K562 (cell line): ENCODE data around the gene SYNJ2. TPM values are rescaled to one million over a fixed set of nuclear protein-coding genes. Genes with fewer than 3 reads are reported as not detected.
A peak's percentile ranks its signal among the peaks of the same experiment; 100 is the strongest.

Source experiments
- ATAC-seq: fragments of 200-7000 bp; cut with Tn5 transposase; 3 replicates; pipeline ENCODE4 v1.9.1; 2020; ENCODE audit warnings: moderate library complexity
- BruUV-seq: library from RNA; stranded (reverse); fragments of 400-500 nt; replicated peaks from 2 replicates; lab custom pipeline; 2021; lab: Mats Ljungman, UMichigan
- CTCF ChIA-PET: fragments of 300-600 bp; formaldehyde crosslinking; extraction: SDS; loops from one replicate; lab custom pipeline; 2021; ENCODE audit warnings: low intra/inter-chr PET ratio; lab: Yijun Ruan, JAX
- POLR2A ChIA-PET: fragments of 300-600, 350-650 bp; sonication (Branson Sonifier 250); formaldehyde crosslinking; extraction: SDS; loops from one replicate; lab custom pipeline; 2021; ENCODE audit warnings: antibody characterized with exemption, inconsistent platforms; lab: Yijun Ruan, JAX
- DNase-seq, 4 experiments: peaks; one replicate each; pipeline versions ENCODE4 v3.0.0 to v3.0.0-alpha.2; 2011 to 2018; ENCODE audit warnings: low spot score in 3 of 4, mixed read lengths in 3 of 4; ENCODE audit errors: extremely low read depth in 1 of 4
- FAIRE-seq: peaks from 2 replicates; lab custom pipeline; 2011; peaks lifted over from hg19 to GRCh38; lab: Jason Lieb, UNC
- H2AFZ ChIP-seq: 2 replicates; pipeline ENCODE4 v1.6.0; 2011; ENCODE audit warnings: low read depth, low read length, control low read depth, inconsistent platforms
- H3K27ac ChIP-seq: fragments of 200-600 bp; 3 replicates; pipeline ENCODE4 v1.8.0; 2011; ENCODE audit warnings: low read depth, mild to moderate bottlenecking, control low read depth, inconsistent platforms, low read length, moderate library complexity, mixed read lengths; ENCODE audit errors: extremely low read depth
- H3K27me3 ChIP-seq, 2 experiments: fragments of 300-600 bp in 1 of 2; 2 replicates in 1 of 2; 3 replicates in 1 of 2; pipeline versions ENCODE4 v1.6.0 to v1.8.0; 2011; ENCODE audit warnings: inconsistent platforms in 2 of 2, low read length in 2 of 2, mild to moderate bottlenecking in 1 of 2, mixed read lengths in 1 of 2, moderate library complexity in 1 of 2; ENCODE audit not compliant: control insufficient read depth in 2 of 2, insufficient read depth in 2 of 2
- H3K36me3 ChIP-seq: fragments of 300-600 bp; 3 replicates; pipeline ENCODE4 v1.8.0; 2011; ENCODE audit warnings: mild to moderate bottlenecking, low read length, inconsistent platforms; ENCODE audit not compliant: control insufficient read depth, insufficient read depth
- H3K4me1 ChIP-seq, 2 experiments: fragments of 200-600 bp in 1 of 2; replicated peaks in 1 of 2; 2 replicates in 1 of 2; 3 replicates in 1 of 2; pipeline versions ENCODE4 v1.5.1 to v1.8.0; 2011; ENCODE audit warnings: inconsistent platforms in 2 of 2, low read length in 2 of 2, mild to moderate bottlenecking in 1 of 2, mixed read lengths in 1 of 2, moderate library complexity in 1 of 2; ENCODE audit not compliant: control insufficient read depth in 2 of 2, insufficient read depth in 2 of 2
- H3K4me2 ChIP-seq: 2 replicates; pipeline ENCODE4 v1.6.1; 2011; ENCODE audit warnings: low read length, control low read depth, inconsistent platforms, mixed read lengths; ENCODE audit not compliant: insufficient read depth
- H3K4me3 ChIP-seq: fragments of 200-600 bp; sonication (generic), shearing (Covaris generic); 2 replicates; pipeline ENCODE4 v1.5.1; 2016; ENCODE audit warnings: control low read depth, inconsistent platforms
- H3K79me2 ChIP-seq: fragments of 200-600 bp; 3 replicates; pipeline ENCODE4 v1.8.0; 2011; ENCODE audit warnings: low read length, inconsistent platforms; ENCODE audit not compliant: control insufficient read depth, insufficient read depth
- H3K9ac ChIP-seq, 2 experiments: 2 replicates each; pipeline versions ENCODE4 v1.6.0 to v1.6.1; 2011; ENCODE audit warnings: low read depth in 2 of 2, low read length in 2 of 2, control low read depth in 1 of 2, inconsistent platforms in 1 of 2, mild to moderate bottlenecking in 1 of 2, mixed read lengths in 1 of 2; ENCODE audit not compliant: insufficient read depth in 1 of 2
- H3K9me1 ChIP-seq: one replicate; pipeline ENCODE4 v1.6.0; 2011; ENCODE audit warnings: inconsistent platforms, mild to moderate bottlenecking, low read length, moderate library complexity; ENCODE audit not compliant: control insufficient read depth, insufficient read depth
- H3K9me3 ChIP-seq: replicated peaks from 2 replicates; pipeline ENCODE4 v1.5.1; 2011; ENCODE audit warnings: low read depth, low read length, inconsistent platforms; ENCODE audit not compliant: control insufficient read depth, insufficient read depth
- H4K20me1 ChIP-seq: replicated peaks from 2 replicates; pipeline ENCODE4 v1.6.1; 2011; ENCODE audit warnings: low read length, inconsistent platforms, mixed read lengths; ENCODE audit not compliant: control insufficient read depth, insufficient read depth
- BHLHE40 ChIP-seq: IDR thresholded peaks from 2 replicates; pipeline ENCODE4 v1.6.1; 2011; ENCODE audit warnings: low read length, improper control_type of control experiment
- BRD9 ChIP-seq: fragments of 450-650 bp; IDR thresholded peaks from 2 replicates; pipeline ENCODE4 v1.6.1; 2018; ENCODE audit warnings: low read depth; ENCODE audit not compliant: partially characterized antibody
- CEBPB ChIP-seq: fragments of 450-650 bp; IDR thresholded peaks from 2 replicates; pipeline ENCODE4 v1.6.1; 2016; ENCODE audit warnings: missing genetic modification characterization, missing compliant biosample characterization
- ETV5 ChIP-seq: sonication (generic); formaldehyde crosslinking; IDR thresholded peaks from 2 replicates; pipeline ENCODE4 v1.4.0; 2020; ENCODE audit warnings: low read depth, mild to moderate bottlenecking, missing genetic modification reagents
- HDGF ChIP-seq: fragments of 450-650 bp; IDR thresholded peaks from 2 replicates; pipeline ENCODE4 v1.6.1; 2016
- NBN ChIP-seq: fragments of 450-650 bp; IDR thresholded peaks from 2 replicates; pipeline ENCODE4 v1.6.1; 2016; ENCODE audit warnings: low read depth, mild to moderate bottlenecking
- PHF21A ChIP-seq: fragments of 450-650 bp; IDR thresholded peaks from 2 replicates; pipeline ENCODE4 v1.6.1; 2017; ENCODE audit warnings: low read depth, borderline replicate concordance
- SLC30A9 ChIP-seq: fragments of 250-450 bp; sonication (Bioruptor Pico); IDR thresholded peaks from 2 replicates; pipeline ENCODE4 v1.8.0; 2022; ENCODE audit warnings: mild to moderate bottlenecking, moderate library complexity
- SNRNP70 ChIP-seq: fragments of 200-400 bp; formaldehyde crosslinking; optimal IDR thresholded peaks from 2 replicates; pipeline ENCODE3; 2017; ENCODE audit warnings: low read depth, low read length
- ZNF140 ChIP-seq: fragments of 250-450 bp; sonication (Bioruptor Pico); IDR thresholded peaks from 2 replicates; pipeline ENCODE4 v1.8.0; 2021; ENCODE audit warnings: moderate library complexity, mild to moderate bottlenecking, inconsistent platforms
- WGBS: fragments of 100-300 bp; shearing (Covaris generic); methylation state at CpG from one replicate; pipeline ENCODE4 v1.1.6; 2016; ENCODE audit warnings: low coverage, mixed read lengths; ENCODE audit not compliant: insufficient coverage; ENCODE audit errors: missing lambda C conversion rate; 5-methylcytosine and 5-hydroxymethylcytosine counted together
- in situ Hi-C: fragments of 300-500 bp; cut with MboI; formaldehyde crosslinking; loops from 4 replicates; pipeline ENCODE4 v1.15.0; 2018; ENCODE audit warnings: inconsistent platforms, mixed read lengths
- intact Hi-C: fragments of 100-400 bp; cut with micrococcal nuclease; formaldehyde crosslinking; loops from 2 replicates; pipeline ENCODE4 v1.14.2; 2022
- polyA plus RNA-seq, 8 experiments: library from polyadenylated mRNA; depleted of rRNA in 4 of 8; stranded (reverse) in 5 of 8; unstranded in 3 of 8; fragments of >200 nt; fragmentation: Nextera tagmentation in 2 of 8; fragmentation: Illumina TruSeq in 1 of 8; extraction: Ambion mirVana in 2 of 8; extraction: Trizol in 1 of 8; gene quantifications; 2 replicates each; pipeline versions ENCODE4 v1.2.1 to v1.2.3, GENCODE V29; 2011 to 2014; ENCODE audit warnings: inconsistent platforms in 1 of 8, missing spikeins in 1 of 8
- total RNA-seq, 7 experiments: library from RNA; depleted of rRNA in 6 of 7; stranded (reverse); fragments of >200 nt in 6 of 7; fragmentation: Illumina TruSeq in 2 of 7; extraction: Trizol in 2 of 7; gene quantifications; 2 replicates each; pipeline versions ENCODE4 v1.2.1 to v1.2.3, GENCODE V29; 2011 to 2021; ENCODE audit warnings: low replicate concordance in 1 of 7
- TF ChIP-seq, protein P1 (sequence below): fragments of 250-450 bp; sonication (Bioruptor Pico); IDR thresholded peaks from 2 replicates; pipeline ENCODE4 v1.5.0; 2022; ENCODE audit warnings: mild to moderate bottlenecking
- TF ChIP-seq, protein P2 (sequence below): sonication (generic); formaldehyde crosslinking; IDR thresholded peaks from 2 replicates; pipeline ENCODE4 v1.9.0; 2022; ENCODE audit warnings: mild to moderate bottlenecking, missing genetic modification reagents
- TF ChIP-seq, protein P3 (sequence below), 2 experiments: IDR thresholded peaks; 2 replicates each; pipeline ENCODE4 v1.6.1; 2012; ENCODE audit warnings: improper control_type of control experiment in 2 of 2, low read depth in 2 of 2, low read length in 2 of 2, borderline replicate concordance in 1 of 2

Gene SYNJ2
- total and polyA plus RNA-seq, 9 of the 15 experiments (the other 6 are each of a cell fraction or from before 2014, with no cell fraction given): 3.0 to 27.7 (median 17.8) TPM

DNA sequence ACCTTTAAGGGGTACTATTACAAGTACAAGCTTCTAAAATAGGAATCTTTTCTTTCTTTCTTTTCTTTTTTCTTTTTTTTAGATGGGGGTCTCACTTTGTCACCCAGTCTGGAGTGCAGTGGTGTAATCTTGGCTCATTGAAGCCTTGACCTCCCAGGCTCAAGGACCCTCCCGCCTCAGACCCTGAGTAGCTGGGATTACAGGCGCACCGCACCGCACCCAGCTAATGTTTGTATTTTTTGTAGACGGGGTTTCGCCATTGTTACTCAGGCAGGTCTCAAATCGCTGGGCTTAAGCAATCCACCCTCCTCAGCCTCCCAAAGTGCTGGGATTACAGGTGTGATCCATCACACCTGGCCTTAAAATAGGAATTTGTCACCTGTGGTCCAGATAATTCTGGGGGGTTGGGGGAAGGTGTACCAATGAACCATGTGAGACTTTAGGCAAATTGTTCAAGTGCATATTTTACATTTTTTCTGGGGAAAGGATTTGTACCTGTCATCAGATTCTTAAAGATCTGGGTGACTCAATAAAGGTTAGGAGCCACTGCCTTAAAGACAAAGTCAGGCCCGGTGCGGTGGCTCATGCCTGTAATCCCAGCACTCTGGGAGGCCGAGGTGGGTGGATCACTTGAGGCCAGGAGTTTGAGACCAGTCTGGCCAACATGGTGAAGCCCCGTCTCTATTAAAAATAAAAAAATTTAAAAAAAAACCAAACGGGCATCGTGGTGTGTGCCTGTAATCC lies 19.7 kb upstream of the SYNJ2 start:
- TF ChIP-seq BHLHE40 (no peak), NBN (no peak), PHF21A (no peak), HDGF (no peak), ETV5 (CRISPR knock-in tag) (no peak), BRD9 (no peak), SNRNP70 (no peak), CEBPB (tag) (no peak), SLC30A9 (CRISPR knock-in tag) (no peak), ZNF140 (CRISPR knock-in tag) (no peak)
- TF ChIP-seq, protein P1, sequence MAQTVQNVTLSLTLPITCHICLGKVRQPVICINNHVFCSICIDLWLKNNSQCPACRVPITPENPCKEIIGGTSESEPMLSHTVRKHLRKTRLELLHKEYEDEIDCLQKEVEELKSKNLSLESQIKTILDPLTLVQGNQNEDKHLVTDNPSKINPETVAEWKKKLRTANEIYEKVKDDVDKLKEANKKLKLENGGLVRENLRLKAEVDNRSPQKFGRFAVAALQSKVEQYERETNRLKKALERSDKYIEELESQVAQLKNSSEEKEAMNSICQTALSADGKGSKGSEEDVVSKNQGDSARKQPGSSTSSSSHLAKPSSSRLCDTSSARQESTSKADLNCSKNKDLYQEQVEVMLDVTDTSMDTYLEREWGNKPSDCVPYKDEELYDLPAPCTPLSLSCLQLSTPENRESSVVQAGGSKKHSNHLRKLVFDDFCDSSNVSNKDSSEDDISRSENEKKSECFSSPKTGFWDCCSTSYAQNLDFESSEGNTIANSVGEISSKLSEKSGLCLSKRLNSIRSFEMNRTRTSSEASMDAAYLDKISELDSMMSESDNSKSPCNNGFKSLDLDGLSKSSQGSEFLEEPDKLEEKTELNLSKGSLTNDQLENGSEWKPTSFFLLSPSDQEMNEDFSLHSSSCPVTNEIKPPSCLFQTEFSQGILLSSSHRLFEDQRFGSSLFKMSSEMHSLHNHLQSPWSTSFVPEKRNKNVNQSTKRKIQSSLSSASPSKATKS: no peak
- TF ChIP-seq, protein P2, sequence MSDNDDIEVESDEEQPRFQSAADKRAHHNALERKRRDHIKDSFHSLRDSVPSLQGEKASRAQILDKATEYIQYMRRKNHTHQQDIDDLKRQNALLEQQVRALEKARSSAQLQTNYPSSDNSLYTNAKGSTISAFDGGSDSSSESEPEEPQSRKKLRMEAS: no peak
- TF ChIP-seq, protein P3, sequence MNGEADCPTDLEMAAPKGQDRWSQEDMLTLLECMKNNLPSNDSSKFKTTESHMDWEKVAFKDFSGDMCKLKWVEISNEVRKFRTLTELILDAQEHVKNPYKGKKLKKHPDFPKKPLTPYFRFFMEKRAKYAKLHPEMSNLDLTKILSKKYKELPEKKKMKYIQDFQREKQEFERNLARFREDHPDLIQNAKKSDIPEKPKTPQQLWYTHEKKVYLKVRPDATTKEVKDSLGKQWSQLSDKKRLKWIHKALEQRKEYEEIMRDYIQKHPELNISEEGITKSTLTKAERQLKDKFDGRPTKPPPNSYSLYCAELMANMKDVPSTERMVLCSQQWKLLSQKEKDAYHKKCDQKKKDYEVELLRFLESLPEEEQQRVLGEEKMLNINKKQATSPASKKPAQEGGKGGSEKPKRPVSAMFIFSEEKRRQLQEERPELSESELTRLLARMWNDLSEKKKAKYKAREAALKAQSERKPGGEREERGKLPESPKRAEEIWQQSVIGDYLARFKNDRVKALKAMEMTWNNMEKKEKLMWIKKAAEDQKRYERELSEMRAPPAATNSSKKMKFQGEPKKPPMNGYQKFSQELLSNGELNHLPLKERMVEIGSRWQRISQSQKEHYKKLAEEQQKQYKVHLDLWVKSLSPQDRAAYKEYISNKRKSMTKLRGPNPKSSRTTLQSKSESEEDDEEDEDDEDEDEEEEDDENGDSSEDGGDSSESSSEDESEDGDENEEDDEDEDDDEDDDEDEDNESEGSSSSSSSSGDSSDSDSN (IDR thresholded peaks at IDR 0.05; ENCODE audit: borderline replicate concordance in 1 of 2, low read depth in 2 of 2, low read length in 2 of 2): no peak
- TF ChIP-seq, all 486 proteins: peak for 0
- Histone ChIP-seq H4K20me1 (no peaks in the 10 kb centered on the region), H3K4me2 (peak overlapping the region; percentile 48; the same call in 1 of the 2 replicates), H3K27me3 (no peaks in the 10 kb centered on the region), H3K9ac (no peak overlapping the region), H3K9me3 (peaks cover 9% of the 10 kb centered on the region; the same call in 1 of the 2 replicates), H3K9me1 (no peaks in the 10 kb centered on the region), H3K36me3 (no peaks in the 10 kb centered on the region), H3K27ac (no peak overlapping the region), H3K4me3 (no peak overlapping the region), H2AFZ (peak overlapping the region; percentile 63; the same call in 1 of the 2 replicates), H3K79me2 (no peaks in the 10 kb centered on the region), H3K4me1 (peaks cover 10 to 18% of the 10 kb centered on the region in 2 experiments)
- no peak for DNase-seq
- BruUV-seq: no TSS peak
- FAIRE-seq: no peak
- CTCF ChIA-PET: no interaction called here
- ATAC-seq: no peak
- intact Hi-C loops (no loop called here), in situ Hi-C loops (no loop called here)
- 61% methylated on average over 13 of the region's 13 CpGs for WGBS
- POLR2A ChIA-PET: interaction anchor here (1.3 to 1.4 kb wide), 2 partner anchors 9 to 170 kb away, joined by 3 read pairs; no protein-coding TSS in a partner anchor
